Measurements from ENCODE around the gene GRPEL2.

GRPEL2 gene

GRCh38 chr5:149357370-149358293, 12.3 kb downstream of the GRPEL2 start, which contains the start of gene PCYOX1L:
PCYOX1L (plus strand) TSS chr5:149358046; CDS start chr5:149358069, 23 bp downstream.
- DNase-seq (ENCODE audit: low read depth in 3 of 3), result peak; percentile 91 to 97 (median 96)

- DNase-seq (ENCODE audit: low read depth in 3 of 3), result peak in 1 of 3 donors; percentile 26
Observed at GRCh38 chr5:149358294-149358651, 13.0 kb downstream of the GRPEL2 start.

DNA sequence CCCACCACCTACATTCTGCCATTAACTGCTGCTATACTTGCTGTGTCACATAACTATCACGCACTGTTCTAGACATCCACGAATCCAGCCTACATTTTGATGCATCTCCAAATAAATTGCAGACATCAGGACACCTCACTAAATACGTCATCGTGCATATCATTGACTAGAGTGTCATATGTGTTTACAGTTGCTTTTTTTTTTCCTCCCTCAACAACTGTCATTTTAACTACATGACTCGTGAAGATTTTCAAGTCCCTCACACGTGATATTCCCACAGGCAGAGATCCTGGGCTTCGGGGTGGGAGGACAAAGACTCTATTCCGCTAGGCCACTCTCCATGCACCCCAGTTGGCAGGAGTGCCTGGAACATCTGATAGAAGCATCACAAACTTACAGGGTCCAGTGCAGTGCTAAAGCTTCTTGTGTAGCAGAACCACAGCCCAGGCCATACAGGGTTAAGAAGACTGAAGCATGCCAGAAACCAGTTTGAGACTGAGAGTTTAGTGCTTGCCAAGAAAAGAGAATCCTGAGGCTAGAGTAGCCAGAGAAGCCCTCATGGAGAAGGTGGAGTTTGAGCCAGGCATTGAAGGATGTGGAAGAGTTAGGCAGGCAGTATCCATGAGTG, 13.7 kb downstream of the GRPEL2 start:
- DNase-seq (ENCODE audit: low read depth in 3 of 3), result no peak

- no peak for DNase-seq (ENCODE audit: low read depth in 3 of 3)
Observed at GRCh38 chr5:149360272-149360671, 15.0 kb downstream of the GRPEL2 start.

GRCh38 chr5:149362541-149362940, 17.2 kb downstream of the GRPEL2 start:
- no peak for DNase-seq (ENCODE audit: low read depth in 3 of 3)

- no peak for DNase-seq (ENCODE audit: low read depth in 3 of 3)
Observed at GRCh38 chr5:149363358-149363757, 18.1 kb downstream of the GRPEL2 start.

GRCh38 chr5:149363936-149364335, 18.6 kb downstream of the GRPEL2 start:
- DNase-seq (ENCODE audit: low read depth in 3 of 3), result no peak

- no peak for DNase-seq (ENCODE audit: low read depth in 3 of 3)
Observed at GRCh38 chr5:149364719-149365118, 19.4 kb downstream of the GRPEL2 start.

GRCh38 chr5:149365418-149365817, 20.1 kb downstream of the GRPEL2 start:
- DNase-seq (ENCODE audit: low read depth in 3 of 3), result no peak

DNA sequence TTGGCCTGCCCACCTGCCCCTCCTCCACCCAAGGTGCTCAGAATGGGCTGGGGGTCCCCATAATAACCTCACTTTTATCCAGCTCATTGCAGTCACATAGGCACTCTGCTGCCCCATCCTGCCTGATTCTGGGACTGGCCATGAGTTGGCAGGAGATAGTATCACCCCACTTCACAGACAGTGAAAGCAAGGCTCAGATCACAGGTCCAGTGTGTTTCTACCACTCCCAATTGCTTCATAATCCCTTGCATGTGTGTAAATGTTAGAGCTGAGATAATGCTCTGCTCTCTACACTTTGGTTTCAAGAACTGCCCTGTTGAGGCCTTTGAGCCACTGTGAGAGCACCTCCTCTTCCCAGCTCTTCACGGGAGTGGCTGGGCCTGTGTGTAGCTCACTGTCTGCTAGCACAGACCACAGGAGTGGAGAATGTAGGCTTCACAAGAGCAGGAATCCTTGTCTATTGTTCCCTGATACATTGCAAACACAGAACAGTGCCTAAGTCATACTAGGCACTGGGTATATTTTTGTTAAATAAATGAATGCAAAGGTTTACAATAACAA, 20.9 kb downstream of the GRPEL2 start:
- DNase-seq (ENCODE audit: low read depth in 3 of 3), result no peak

GRCh38 chr5:149367249-149367971, 22.1 kb downstream of the GRPEL2 start:
- peak in 1 of 3 donors; percentile 45 for DNase-seq (ENCODE audit: low read depth in 3 of 3)

GRCh38 chr5:149367972-149368645, 22.8 kb downstream of the GRPEL2 start:
- no peak for DNase-seq (ENCODE audit: low read depth in 3 of 3)

- no peak for DNase-seq (ENCODE audit: low read depth in 3 of 3)
Observed at GRCh38 chr5:149370878-149371277, 25.6 kb downstream of the GRPEL2 start.

- DNase-seq (ENCODE audit: low read depth in 3 of 3), result peak; percentile 44 to 61 (median 49)
Observed at GRCh38 chr5:149371296-149371962, 26.1 kb downstream of the GRPEL2 start.

DNA sequence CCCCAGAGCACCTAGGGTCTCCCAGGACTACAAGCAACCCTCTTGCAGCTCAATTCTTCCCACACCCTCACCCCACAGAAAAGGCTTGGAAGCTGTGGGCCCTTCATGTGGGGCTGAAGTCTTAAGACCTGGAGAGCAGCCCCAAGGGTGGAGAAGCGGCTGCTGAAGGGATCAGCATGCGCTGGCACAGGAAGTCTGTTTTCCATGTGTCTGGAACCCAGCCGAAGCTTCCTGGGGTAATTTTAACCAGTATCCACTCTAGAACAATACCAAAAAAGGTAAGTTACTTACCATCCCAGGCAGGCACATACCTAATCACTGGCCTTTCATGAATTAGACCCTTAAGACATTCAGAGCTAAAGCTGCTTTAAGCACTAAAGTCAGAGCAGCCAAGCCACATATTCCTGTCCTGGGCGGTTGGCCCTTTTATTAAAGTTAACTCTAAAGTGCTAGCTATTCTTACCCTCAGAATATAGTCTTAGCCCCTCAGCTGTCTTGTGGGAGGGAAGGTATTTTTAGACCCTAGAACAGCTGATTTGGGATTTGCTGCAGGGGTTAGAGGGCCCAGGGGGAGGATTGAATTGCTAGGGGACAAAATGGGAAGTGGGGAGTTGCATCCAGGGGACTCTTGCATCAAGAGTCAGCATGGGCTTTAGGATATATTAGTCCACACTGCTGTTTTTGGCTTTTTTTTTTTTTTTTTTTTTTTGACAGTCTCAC, 26.9 kb downstream of the GRPEL2 start:
- DNase-seq (ENCODE audit: low read depth in 3 of 3), result no peak

GRCh38 chr5:149372932-149373331, 27.6 kb downstream of the GRPEL2 start:
- DNase-seq (ENCODE audit: low read depth in 3 of 3), result no peak

- no peak for DNase-seq (ENCODE audit: low read depth in 3 of 3)
Observed at GRCh38 chr5:149374303-149374702, 29.0 kb downstream of the GRPEL2 start.

GRCh38 chr5:149374801-149375200, 29.5 kb downstream of the GRPEL2 start:
- DNase-seq (ENCODE audit: low read depth in 3 of 3), result no peak

GRCh38 chr5:149375434-149375833, 30.1 kb downstream of the GRPEL2 start:
- no peak for DNase-seq (ENCODE audit: low read depth in 3 of 3)

DNA sequence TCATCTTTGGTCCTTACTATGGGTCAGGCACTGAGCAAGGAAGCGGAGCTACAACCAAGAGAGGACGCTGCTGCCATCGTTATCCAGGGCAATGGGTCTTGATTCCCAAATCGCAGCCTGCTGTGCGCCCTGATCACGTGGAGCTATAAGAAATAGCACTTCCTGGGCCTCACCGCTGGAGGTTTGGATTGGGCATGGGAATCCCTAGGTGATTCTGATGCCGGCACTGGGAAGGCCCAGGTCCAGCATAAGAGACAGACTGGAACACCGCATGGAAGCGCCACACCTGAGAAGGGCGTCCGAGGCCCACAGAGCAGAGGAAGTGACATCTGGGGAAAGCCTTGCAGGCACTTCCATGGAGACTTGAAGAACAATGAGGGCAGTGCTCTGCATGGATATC, 30.8 kb downstream of the GRPEL2 start:
- no peak for DNase-seq (ENCODE audit: low read depth in 3 of 3)
